Hepatocyte (in vitro differentiated cells): Measurements from ENCODE around the gene SCN4B. TPM values are rescaled to one million over a fixed set of nuclear protein-coding genes. Genes with fewer than 3 reads are reported as not detected.
A peak's percentile ranks its signal among the peaks of the same experiment; 100 is the strongest.

Source experiments
- DNase-seq: peaks from one replicate; pipeline ENCODE4 v3.0.0-alpha.2; 2016; ENCODE audit warnings: low spot score
- H2AFZ ChIP-seq: fragments of 200-600 bp; sonication (generic); 2 replicates; pipeline ENCODE4 v1.6.0; 2016; ENCODE audit warnings: antibody characterized with exemption, mild to moderate bottlenecking
- H3K27ac ChIP-seq: fragments of 200-600 bp; sonication (generic); 2 replicates; pipeline ENCODE4 v1.5.1; 2016; ENCODE audit warnings: mild to moderate bottlenecking
- H3K27me3 ChIP-seq: fragments of 200-600 bp; sonication (generic); 2 replicates; pipeline ENCODE4 v1.6.1; 2016
- H3K36me3 ChIP-seq: fragments of 200-600 bp; sonication (generic); replicated peaks from 2 replicates; pipeline ENCODE4 v1.5.1; 2016; ENCODE audit warnings: low read depth; ENCODE audit not compliant: insufficient read depth
- H3K4me1 ChIP-seq: fragments of 200-600 bp; sonication (generic); 2 replicates; pipeline ENCODE4 v1.5.1; 2016; ENCODE audit warnings: mild to moderate bottlenecking, moderate library complexity; ENCODE audit not compliant: insufficient read depth
- H3K4me2 ChIP-seq: fragments of 200-600 bp; sonication (generic); 2 replicates; pipeline ENCODE4 v1.6.0; 2016
- H3K4me3 ChIP-seq: fragments of 200-600 bp; sonication (generic); 2 replicates; pipeline ENCODE4 v1.5.1; 2016; ENCODE audit warnings: mild to moderate bottlenecking
- H3K79me2 ChIP-seq: fragments of 200-600 bp; sonication (generic); 2 replicates; pipeline ENCODE4 v1.6.0; 2017; ENCODE audit warnings: mild to moderate bottlenecking
- H3K9me2 ChIP-seq: fragments of 200-600 bp; sonication (generic); replicated peaks from 2 replicates; pipeline ENCODE4 v1.6.0; 2017; ENCODE audit warnings: mild to moderate bottlenecking; ENCODE audit not compliant: insufficient read depth
- H3K9me3 ChIP-seq: fragments of 200-600 bp; sonication (generic); 2 replicates; pipeline ENCODE4 v1.5.1; 2016; ENCODE audit warnings: low read depth, mild to moderate bottlenecking
- H4K20me1 ChIP-seq: fragments of 200-600 bp; sonication (generic); 2 replicates; pipeline ENCODE4 v1.6.0; 2016; ENCODE audit warnings: mild to moderate bottlenecking; ENCODE audit not compliant: insufficient read depth, poor library complexity, severe bottlenecking
- CTCF ChIP-seq: fragments of 200-600 bp; sonication (generic); IDR thresholded peaks from 2 replicates; pipeline ENCODE4 v1.5.1; 2016; ENCODE audit warnings: antibody characterized with exemption, mild to moderate bottlenecking; ENCODE audit not compliant: poor library complexity
- EZH2 ChIP-seq: fragments of 200-600 bp; sonication (generic); IDR thresholded peaks from 2 replicates; pipeline ENCODE4 v1.6.1; 2016; ENCODE audit warnings: antibody characterized with exemption, mild to moderate bottlenecking, borderline replicate concordance
- EZH2phosphoT487 ChIP-seq: fragments of 200-600 bp; sonication (generic); IDR thresholded peaks from one replicate; pipeline ENCODE4 v1.6.1; 2018; ENCODE audit warnings: antibody characterized with exemption, mild to moderate bottlenecking, low read depth, moderate library complexity; ENCODE audit not compliant: unreplicated experiment, severe bottlenecking
- whole genome bisulfite sequencing: methylation state at CpG from one replicate; pipeline ENCODE4 v1.1.6; 2016; ENCODE audit warnings: low lambda C conversion rate; ENCODE audit errors: missing lambda C conversion rate; 5-methylcytosine and 5-hydroxymethylcytosine counted together
- polyA plus RNA-seq: library from polyadenylated mRNA; unstranded; fragments of >200 nt; fragmentation: Nextera tagmentation; extraction: Ambion mirVana; gene quantifications from 2 replicates; pipeline ENCODE4 v1.2.1, GENCODE V29; 2016
- total RNA-seq: library from RNA; depleted of rRNA; stranded (reverse); fragments of >200 nt; gene quantifications from 2 replicates; pipeline ENCODE4 v1.2.3, GENCODE V29; 2014

SCN4B gene
- total and polyA plus RNA-seq, 2 experiments from 2014 or later = 0.57 to 1.1 TPM

DNA sequence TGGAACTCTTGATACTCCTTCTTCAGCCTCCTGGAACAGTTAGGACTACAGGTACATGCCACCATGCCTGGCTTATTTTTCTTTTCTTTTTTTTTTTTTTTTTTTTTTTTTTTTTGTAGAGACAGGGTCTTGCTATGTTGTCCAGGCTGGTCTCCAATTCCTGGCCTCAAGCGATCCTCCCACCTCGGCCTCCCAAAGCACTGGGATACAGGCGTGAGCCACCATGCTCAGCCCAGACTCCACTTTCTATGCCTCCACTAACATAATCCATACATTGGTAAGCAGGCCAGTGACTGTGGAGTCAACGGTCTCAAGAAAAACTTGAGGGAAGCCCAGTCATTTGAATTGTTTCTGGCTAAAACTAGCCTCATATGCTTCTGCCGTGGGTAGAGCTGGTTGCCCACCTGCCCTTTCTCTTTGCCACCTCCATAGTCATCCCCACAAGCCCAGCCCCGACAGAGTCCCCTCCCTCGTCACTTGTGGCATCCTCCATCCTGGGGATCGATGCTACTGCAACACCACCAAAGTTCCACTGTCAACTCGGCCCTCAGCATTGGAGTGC lies 21.5 kb upstream of the SCN4B start:
- Histone ChIP-seq H3K4me2 (no peak overlapping the region), H3K79me2 (no peaks in the 10 kb centered on the region), H3K36me3 (no peaks in the 10 kb centered on the region), H3K9me2 (no peaks in the 10 kb centered on the region), H3K4me1 (peaks cover 16% of the 10 kb centered on the region), H4K20me1 (no peaks in the 10 kb centered on the region), H3K9me3 (no peaks in the 10 kb centered on the region), H3K27me3 (peaks cover 45% of the 10 kb centered on the region), H2AFZ (no peak overlapping the region), H3K27ac (no peak overlapping the region), H3K4me3 (no peak overlapping the region)
- no peak for DNase-seq
- 87% methylated on average over 9 of the region's 9 CpGs for WGBS
- TF ChIP-seq EZH2 = no peak
- TF ChIP-seq CTCF = no peak
- TF ChIP-seq EZH2phosphoT487 = no peak

GRCh38 chr11:118172356-118172755 lies 19.7 kb upstream of the SCN4B start:
- peaks cover 16% of the 10 kb centered on the region for H3K4me1 ChIP-seq
- H3K9me2 ChIP-seq = no peaks in the 10 kb centered on the region
- H3K36me3 ChIP-seq = no peaks in the 10 kb centered on the region
- no peak overlapping the region for H2AFZ ChIP-seq
- H3K27ac ChIP-seq = no peak overlapping the region
- no peaks in the 10 kb centered on the region for H4K20me1 ChIP-seq
- no peak overlapping the region for H3K4me3 ChIP-seq
- H3K4me2 ChIP-seq = no peak overlapping the region
- no peaks in the 10 kb centered on the region for H3K9me3 ChIP-seq
- no peak for TF ChIP-seq CTCF
- no peak for TF ChIP-seq EZH2phosphoT487
- no peak for TF ChIP-seq EZH2
- no peak for DNase-seq
- peaks cover 48% of the 10 kb centered on the region for H3K27me3 ChIP-seq
- WGBS = 92% methylated on average over 9 of the region's 9 CpGs
- no peaks in the 10 kb centered on the region for H3K79me2 ChIP-seq

DNA sequence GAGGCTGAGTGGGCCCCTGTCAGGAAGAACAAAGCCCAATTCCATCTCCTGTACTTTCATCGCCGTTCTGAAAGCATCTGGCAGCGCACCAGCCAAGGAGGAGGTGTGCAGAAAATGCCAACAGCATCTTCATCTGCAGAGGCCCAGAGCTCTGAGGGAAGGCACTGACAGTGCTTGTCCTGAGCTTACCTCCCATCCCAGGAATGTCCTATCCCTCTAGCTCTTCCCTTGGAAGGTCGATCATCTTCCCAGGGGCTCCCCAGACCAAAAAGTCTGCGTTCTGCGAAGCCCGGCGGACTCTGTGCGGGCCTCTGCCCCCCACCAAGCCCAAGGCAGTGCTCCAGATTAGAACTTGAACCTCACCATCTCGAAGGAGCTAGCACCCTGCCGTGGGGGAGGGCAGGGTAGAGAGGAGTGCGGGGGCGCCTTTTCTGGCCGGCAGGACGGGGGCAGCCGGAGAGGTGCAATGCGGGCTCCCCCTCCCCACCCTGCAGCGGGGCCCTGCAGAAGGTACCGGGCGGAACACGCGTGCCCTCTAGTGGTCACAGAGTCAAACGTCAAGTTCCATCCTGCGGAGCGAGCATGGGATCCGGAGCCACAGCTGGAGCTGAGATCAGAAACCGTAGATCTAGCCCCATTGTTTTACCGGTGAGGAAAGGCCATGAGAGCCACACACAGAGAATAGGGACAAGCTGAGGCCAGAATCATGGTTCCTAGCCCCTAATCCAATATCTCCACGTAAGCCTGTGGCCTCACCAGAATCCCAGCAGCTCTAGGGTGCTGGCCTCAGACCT lies 18.8 kb upstream of the SCN4B start:
- Histone ChIP-seq H3K27me3 (peaks cover 39% of the 10 kb centered on the region), H3K4me2 (peak overlapping the region; percentile 73)

More for the DNA sequence above, 18.8 kb upstream of the SCN4B start:
- Histone ChIP-seq H3K4me1 (peaks cover 16% of the 10 kb centered on the region), H3K36me3 (no peaks in the 10 kb centered on the region), H4K20me1 (no peaks in the 10 kb centered on the region), H2AFZ (no peak overlapping the region), H3K27ac (no peak overlapping the region), H3K79me2 (no peaks in the 10 kb centered on the region), H3K9me2 (no peaks in the 10 kb centered on the region), H3K9me3 (no peaks in the 10 kb centered on the region), H3K4me3 (no peak overlapping the region)
- WGBS = 8% methylated on average over 26 of the region's 29 CpGs
- TF ChIP-seq CTCF = peak; percentile 88
- TF ChIP-seq EZH2 = no peak
- TF ChIP-seq EZH2phosphoT487 = no peak
- DNase-seq = peak; percentile 87
